Measurements from ENCODE around the gene EHD2. TPM values are rescaled to one million over a fixed set of nuclear protein-coding genes. Genes with fewer than 3 reads are reported as not detected.

Gene EHD2
- total and polyA plus RNA-seq, 2 of the 4 experiments (the other 2 are of a cell fraction): 35.3 to 181 TPM

DNA sequence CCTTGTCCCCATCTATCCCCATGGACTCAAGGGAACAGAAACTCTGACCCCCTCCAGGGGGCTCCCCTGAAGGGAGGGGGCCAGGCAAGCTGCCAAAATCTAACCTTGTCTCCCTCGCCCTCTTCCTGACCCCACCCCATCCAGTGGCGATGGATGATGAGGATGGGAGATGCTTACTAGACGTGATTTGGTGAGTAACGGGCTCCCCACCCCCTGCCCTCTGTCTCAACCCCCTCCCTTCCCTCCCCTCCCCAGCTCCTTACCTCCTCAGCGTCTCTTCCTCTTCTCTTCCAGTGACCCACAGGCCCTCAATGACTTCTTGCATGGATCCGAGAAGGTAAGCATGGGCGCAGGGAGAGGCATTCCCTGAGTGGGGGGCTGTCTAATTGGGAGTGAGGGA, 39.8 kb upstream of the EHD2 start:
- ChIA-PET CTCF (no interaction called here), POLR2A (ENCODE audit: unreplicated experiment) (no interaction called here)
- dilution Hi-C loops (cut with HindIII; ENCODE audit: low sequenced_read_pairs, unreplicated experiment) (no loop called here), intact Hi-C loops (cut with micrococcal nuclease) (no loop called here), in situ Hi-C loops (cut with MboI; ENCODE audit: low sequenced_read_pairs) (no loop called here)
- Histone ChIP-seq H2AK9ac (replicated peaks; ENCODE audit: low read depth, low read length, poor library complexity) (no peak overlapping the region), H2AK5ac (ENCODE audit: low read depth, low read length) (no peak overlapping the region), H3K36me3 (ENCODE audit: control insufficient read depth, insufficient read depth, low read length) (peaks cover 58% of the 10 kb centered on the region), H3K9me1 (ENCODE audit: insufficient read depth, low read length) (peaks cover 14% of the 10 kb centered on the region; the same call in 1 of the 2 replicates), H3K4ac (ENCODE audit: low read depth, low read length) (no peak overlapping the region), H3K4me2 (ENCODE audit: low read depth, low read length) (no peak overlapping the region), H2BK5ac (ENCODE audit: low read depth, low read length, poor library complexity, severe bottlenecking) (no peak overlapping the region), H3K79me1 (ENCODE audit: low read depth in 1 of 2, low read length in 2 of 2) (peaks cover 30 to 70% of the 10 kb centered on the region in 2 experiments), H2BK120ac (ENCODE audit: low read depth, low read length) (no peak overlapping the region), H4K8ac (ENCODE audit: low read depth in 2 of 2, low read length in 2 of 2) (no peak overlapping the region), H3K27ac (ENCODE audit: insufficient read depth, low read length) (no peak overlapping the region), H3K56ac (ENCODE audit: extremely low read depth, insufficient read depth, low read length) (no peak overlapping the region), H2BK20ac (ENCODE audit: low read depth, low read length) (no peak overlapping the region), H3K9me3 (ENCODE audit: control insufficient read depth, insufficient read depth, low read length) (0 out of 2 replicates have a peak, but pooled peaks cover 2% of the 10 kb centered on the region), H4K5ac (ENCODE audit: low read depth, low read length) (no peak overlapping the region), H3K18ac (ENCODE audit: low read depth, low read length) (no peak overlapping the region), H3K4me1 (ENCODE audit: control insufficient read depth, insufficient read depth, low read length) (no peaks in the 10 kb centered on the region), H3K4me3 (ENCODE audit: insufficient read depth, low read depth, low read length) (no peak overlapping the region), H2BK15ac (ENCODE audit: low read depth, low read length) (no peak overlapping the region), H3K9ac (ENCODE audit: low read depth, low read length) (no peak overlapping the region), H4K91ac (ENCODE audit: insufficient read depth, low read depth, low read length) (no peak overlapping the region), H3K14ac (replicated peaks; ENCODE audit: low read depth, low read length) (no peak overlapping the region), H3K23ac (ENCODE audit: low read depth, low read length) (no peak overlapping the region), H4K20me1 (ENCODE audit: insufficient read depth, low read length) (peaks cover 33% of the 10 kb centered on the region), H2AFZ (replicated peaks; ENCODE audit: low read length, poor library complexity) (no peak overlapping the region), H3K27me3 (ENCODE audit: control insufficient read depth, insufficient read depth, low read length) (no peaks in the 10 kb centered on the region)
- no CpG with 5 or more reads among the region's 7 CpGs for WGBS, 2 experiments (ENCODE audit: extremely low coverage in 2 of 2, insufficient read length in 1 of 2)
- no peak for TF ChIP-seq POLR2A (IDR thresholded peaks at IDR 0.05; ENCODE audit: low read depth, low read length)
- TF ChIP-seq RFX5 (IDR thresholded peaks at IDR 0.05; ENCODE audit: low read depth, low read length): no peak
- TF ChIP-seq BHLHE40 (IDR thresholded peaks at IDR 0.05; ENCODE audit: low read depth, low read length): no peak
- no peak for TF ChIP-seq NFE2L2 (IDR thresholded peaks at IDR 0.05; ENCODE audit: low read depth, low read length)
- TF ChIP-seq RCOR1 (IDR thresholded peaks at IDR 0.05; ENCODE audit: insufficient replicate concordance, low read length): no peak
- TF ChIP-seq FOS (IDR thresholded peaks at IDR 0.05; ENCODE audit: low read depth, low read length): no peak
- TF ChIP-seq, protein P1, sequence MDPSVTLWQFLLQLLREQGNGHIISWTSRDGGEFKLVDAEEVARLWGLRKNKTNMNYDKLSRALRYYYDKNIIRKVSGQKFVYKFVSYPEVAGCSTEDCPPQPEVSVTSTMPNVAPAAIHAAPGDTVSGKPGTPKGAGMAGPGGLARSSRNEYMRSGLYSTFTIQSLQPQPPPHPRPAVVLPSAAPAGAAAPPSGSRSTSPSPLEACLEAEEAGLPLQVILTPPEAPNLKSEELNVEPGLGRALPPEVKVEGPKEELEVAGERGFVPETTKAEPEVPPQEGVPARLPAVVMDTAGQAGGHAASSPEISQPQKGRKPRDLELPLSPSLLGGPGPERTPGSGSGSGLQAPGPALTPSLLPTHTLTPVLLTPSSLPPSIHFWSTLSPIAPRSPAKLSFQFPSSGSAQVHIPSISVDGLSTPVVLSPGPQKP (IDR thresholded peaks at IDR 0.05; ENCODE audit: borderline replicate concordance, low read depth, low read length): no peak
- BruUV-seq (replicated peaks): no TSS peak
- ATAC-seq (ENCODE audit: low read depth) (no peak), DNase-seq (no peak)

Measured in IMR-90 (cell line).